CD1c-positive myeloid dendritic cell (primary cell): ENCODE data around the gene TMEM38B.
"Not testable (repeated sequence)": the region's sequence is repeated elsewhere in the genome, so short reads cannot be mapped to it uniquely, and the experiment has no call there.

Experiments used
- DNase-seq: peaks from one replicate; pipeline ENCODE4 v3.0.0-alpha.2; 2016; ENCODE audit errors: extremely low spot score

TMEM38B gene

DNA sequence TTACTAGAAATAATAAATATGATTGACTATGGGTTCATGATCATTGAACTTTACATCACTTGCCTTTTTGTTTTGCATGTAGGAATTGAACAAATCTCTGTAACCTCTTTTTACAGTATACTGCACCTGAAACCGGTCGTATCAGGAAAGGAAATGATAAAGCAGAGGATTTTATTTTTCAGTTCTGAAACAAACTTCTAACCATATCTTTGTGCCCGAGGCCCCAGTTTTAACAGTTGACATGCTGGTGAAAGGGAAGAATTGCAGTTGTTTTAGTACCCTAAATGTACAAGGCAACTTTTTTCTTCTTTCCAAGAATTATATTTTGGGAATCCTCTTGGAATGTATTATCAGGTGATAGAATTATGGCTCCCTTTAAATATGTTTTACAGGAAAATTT, 27.8 kb downstream of the TMEM38B start:
- no peak for DNase-seq

- no peak for DNase-seq
Observed at GRCh38 chr9:105725370-105725769, 31.0 kb downstream of the TMEM38B start.

DNA sequence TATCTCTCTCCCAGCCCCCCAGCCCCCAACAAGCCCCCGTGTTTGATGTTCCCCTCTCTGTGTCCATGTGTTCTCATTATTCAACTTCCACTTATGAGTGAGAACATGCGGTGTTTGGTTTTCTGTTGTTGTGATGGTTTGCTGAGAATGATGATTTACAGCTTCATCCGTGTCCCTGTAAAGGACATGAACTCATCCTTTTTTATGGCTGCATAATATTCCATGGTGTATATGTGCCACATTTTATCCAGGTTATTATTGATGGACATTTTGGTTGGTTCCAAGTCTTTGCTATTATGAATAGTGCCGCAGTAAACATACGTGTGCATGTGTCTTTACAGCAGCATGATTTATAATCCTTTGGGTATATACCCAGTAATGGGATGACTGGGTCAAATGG, 33.9 kb downstream of the TMEM38B start:
- not testable (repeated sequence) for DNase-seq

DNA sequence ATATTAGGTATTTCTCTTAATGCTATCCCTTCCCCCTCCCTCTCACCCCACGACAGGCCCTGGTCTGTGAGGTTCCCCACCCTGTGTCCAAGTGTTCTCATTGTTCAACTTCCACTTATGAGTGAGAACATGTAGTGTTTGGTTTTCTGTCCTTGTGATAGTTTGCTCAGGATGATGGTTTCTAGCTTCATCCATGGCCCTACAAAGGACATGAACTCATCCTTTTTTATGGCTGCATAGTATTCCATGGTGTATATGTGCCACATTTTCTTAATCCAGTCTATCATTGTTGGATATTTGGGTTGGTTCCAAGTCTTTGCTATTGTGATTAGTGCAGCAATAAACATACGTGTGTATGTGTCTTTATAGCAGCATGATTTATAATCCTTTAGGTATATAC, 37.1 kb downstream of the TMEM38B start:
- not testable (repeated sequence) for DNase-seq

- no peak for DNase-seq
Observed at GRCh38 chr9:105735366-105735765, 41.0 kb downstream of the TMEM38B start.

DNA sequence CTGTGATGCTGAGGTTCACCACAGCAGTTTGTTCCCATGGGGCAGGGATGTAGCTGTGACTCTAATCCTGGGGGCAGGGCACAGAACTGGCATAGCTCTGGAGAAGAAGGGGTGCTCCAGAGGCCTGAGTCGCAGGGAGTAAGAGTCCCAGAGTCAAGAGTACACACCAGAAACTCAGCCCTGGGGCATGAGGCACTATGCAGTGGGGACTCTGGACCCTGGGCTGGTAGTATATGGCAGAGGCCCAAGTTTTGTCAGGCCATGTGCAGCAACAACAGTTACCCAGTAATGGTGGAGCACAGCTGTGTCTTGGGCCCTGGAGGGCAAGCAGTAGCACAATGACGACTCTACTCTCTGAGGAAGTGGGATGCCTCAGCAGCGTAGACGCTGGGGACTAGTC, 42.9 kb downstream of the TMEM38B start:
- DNase-seq = no peak

DNA sequence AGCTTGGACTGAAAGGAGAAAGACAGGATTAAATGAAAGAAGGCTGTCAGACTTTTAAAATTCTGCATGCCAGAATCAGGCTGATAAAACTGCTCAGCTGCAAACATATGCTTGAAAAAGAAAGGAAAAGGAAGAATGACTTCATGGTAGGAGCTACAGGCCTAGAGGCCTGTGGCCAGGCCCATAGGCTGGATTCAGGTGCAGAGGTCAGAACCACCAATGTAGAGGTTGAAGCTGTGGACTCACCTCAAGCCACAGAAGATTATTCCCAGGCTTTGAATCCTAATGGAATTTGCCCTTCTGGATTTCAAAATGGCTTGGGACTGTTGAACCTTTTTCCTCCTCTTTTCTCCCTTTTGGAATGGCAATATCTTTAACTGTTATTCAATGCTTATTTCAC, 47.7 kb downstream of the TMEM38B start:
- DNase-seq = no peak

- DNase-seq = not testable (repeated sequence)
Observed at GRCh38 chr9:105747325-105747724, 53.0 kb downstream of the TMEM38B start.

DNA sequence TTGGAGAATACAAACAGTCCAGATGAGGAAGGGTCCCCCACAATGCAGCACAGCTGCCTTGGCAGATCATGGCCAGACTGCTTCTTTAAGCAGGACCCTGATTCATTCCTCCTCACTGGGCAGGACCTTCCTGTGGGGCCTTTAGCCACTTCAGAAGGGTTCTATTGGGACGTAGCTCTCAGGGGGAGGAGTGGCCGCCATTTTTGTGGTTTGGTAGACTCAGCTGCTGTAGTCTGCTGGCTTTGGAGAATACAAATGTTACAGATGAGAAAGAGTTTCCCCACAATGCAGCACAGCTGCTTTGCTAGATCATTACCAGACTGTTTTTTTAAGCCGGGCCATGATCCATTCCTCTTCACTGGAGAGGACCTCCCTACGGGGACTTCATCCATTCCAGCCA, 57.4 kb downstream of the TMEM38B start:
- DNase-seq = no peak

- DNase-seq = peak; percentile 15
Observed at GRCh38 chr9:105757496-105758251, 63.3 kb downstream of the TMEM38B start.

DNA sequence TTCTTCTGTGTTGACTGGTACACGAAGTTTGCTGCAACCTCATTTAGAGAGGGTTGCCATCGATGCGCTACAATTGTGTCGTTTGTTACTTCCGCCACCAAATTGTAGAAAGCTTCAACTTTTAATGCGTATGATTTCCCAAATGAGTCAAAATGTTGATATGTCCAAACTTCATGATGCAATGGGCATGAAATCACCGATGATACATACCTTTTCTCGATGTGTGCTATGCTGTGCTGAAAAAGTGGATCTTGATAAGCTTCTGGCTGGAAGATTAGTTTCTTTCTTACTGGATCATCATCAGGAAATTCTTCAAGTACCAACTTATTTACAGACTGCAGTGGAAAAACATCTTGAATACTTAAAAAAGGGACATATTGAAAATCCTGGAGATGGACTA, 65.7 kb downstream of the TMEM38B start:
- DNase-seq = no peak

GRCh38 chr9:105782561-105783494, 88.5 kb downstream of the TMEM38B start:
- not testable (repeated sequence) for DNase-seq

DNA sequence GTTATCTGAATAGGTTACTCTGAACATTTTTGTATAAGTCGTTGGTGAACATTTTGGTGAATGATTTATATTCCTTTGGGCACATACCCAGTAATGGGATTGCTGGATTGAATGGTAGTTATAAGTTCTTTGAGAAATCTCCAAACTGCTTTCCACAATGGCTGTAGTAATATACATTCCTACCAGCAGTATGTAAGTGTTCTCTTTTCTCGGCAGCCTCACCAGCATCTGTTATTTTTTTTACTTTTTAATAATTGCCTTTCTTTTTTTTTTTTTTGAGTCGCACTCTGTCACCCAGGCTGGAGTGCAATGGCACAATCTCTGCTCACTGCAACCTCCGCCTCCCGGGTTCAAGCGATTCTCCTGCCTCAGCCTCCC, 89.1 kb downstream of the TMEM38B start:
- DNase-seq = not testable (repeated sequence)

- not testable (repeated sequence) for DNase-seq
Observed at GRCh38 chr9:105786796-105787195, 92.5 kb downstream of the TMEM38B start.

GRCh38 chr9:105816202-105816744, 121.9 kb downstream of the TMEM38B start:
- no peak for DNase-seq

DNA sequence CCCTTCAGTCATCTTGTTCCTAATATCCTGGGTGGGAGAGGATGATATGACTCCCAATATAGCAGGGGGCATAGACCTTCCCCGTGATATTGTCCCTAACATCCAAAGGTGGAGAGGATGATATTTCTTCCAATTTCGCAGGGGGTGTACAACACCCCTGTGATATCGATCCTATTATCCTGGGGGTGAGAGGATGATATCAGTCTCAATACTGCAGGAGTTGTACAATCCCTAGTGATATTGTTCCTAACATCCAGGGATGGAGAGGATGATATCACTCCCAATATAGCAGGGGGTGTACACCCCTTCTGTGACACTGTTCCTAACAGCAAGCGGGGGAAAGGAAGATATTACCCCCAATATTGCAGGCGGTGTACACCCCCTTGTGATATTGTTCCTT, 122.6 kb downstream of the TMEM38B start:
- DNase-seq = no peak

- no peak for DNase-seq
Observed at GRCh38 chr9:105818903-105819302, 124.6 kb downstream of the TMEM38B start.

GRCh38 chr9:105822814-105823213, 128.5 kb downstream of the TMEM38B start:
- no peak for DNase-seq
